GM18520 (cell line): ENCODE measurements around the gene TAF11.
"Not testable (repeated sequence)": the region's sequence is repeated elsewhere in the genome, so short reads cannot be mapped to it uniquely, and the experiment has no call there.

Experiments used
- ATAC-seq: cut with Tn5 transposase; IDR thresholded peaks from one replicate; pipeline ENCODE4 v1.9.1; 2021; ENCODE audit not compliant: unreplicated experiment

Gene TAF11

DNA sequence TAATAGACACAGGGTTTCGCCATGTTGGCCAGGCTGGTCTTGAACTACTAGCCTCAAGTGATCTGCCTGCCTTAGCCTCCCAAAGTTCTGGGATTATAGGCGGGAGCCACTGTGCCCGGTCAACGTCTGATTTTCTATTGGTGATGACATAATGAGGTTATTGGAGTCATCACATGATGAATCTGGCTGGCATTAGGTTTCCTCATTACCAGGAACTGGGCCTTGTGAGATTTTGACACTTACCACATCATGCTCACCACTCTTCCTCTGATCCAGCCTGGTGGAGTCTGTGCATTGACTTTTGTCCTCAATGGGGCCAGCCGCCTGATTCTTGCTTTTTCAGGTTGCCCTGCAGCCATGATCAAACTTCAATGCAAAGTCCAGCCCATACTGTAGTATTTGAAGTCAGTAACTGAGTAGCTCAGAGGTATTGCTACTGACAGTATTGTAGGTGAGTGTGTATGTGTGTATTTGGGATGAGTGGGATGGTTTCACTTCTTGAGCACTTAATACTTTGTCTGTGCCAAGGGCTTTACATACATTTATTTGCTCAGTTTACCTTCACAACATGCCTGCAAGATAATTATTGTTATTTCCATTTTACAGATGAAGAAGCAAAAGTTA, 17.3 kb upstream of the TAF11 start:
- ATAC-seq = no peak

- ATAC-seq = no peak
Measured at GRCh38 chr6:34901930-34902329, 14.1 kb upstream of the TAF11 start.

- no peak for ATAC-seq
Measured at GRCh38 chr6:34900321-34901031, 12.6 kb upstream of the TAF11 start.

GRCh38 chr6:34899748-34900147, 11.9 kb upstream of the TAF11 start:
- not testable (repeated sequence) for ATAC-seq

DNA sequence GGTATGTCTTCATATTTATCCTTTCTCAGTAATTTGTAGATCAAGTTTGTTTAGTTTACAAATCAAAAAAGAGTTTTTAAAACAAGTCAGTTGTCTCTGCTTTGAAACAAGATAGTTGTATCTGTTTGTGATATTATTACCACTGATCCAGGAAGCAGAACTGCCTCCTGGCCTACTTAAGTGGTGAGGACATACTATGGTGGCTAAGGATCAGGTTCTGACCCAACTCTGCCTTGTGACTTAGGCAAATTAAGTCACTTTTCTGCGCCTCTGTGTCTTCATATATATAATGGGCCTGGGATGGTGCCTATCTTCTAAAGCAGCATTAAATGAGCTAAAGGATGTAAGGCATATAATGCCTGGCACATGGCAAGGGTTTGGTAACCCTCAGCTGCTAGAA, 9.9 kb upstream of the TAF11 start:
- no peak for ATAC-seq

- no peak for ATAC-seq
Measured at GRCh38 chr6:34897130-34897529, 9.3 kb upstream of the TAF11 start.

GRCh38 chr6:34894693-34895092, 6.9 kb upstream of the TAF11 start:
- ATAC-seq = no peak

DNA sequence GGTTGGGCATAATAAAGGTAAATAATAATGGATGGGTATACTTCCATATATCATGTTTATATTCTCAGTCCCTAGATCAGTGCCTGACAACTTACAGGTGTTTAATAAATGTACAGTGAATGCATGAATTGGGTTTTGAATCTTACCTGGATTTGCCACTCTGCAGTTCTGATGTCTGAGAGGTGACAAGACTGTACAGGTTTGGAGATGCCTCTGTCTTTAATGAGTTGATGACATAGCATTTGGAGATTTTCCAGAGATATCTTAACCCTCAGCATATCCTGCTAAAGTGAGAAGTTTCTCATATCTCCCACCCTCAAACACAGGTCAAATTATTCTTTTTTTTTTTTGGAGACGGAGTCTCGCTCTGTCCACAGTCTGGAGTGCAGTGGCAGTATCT, 3.5 kb upstream of the TAF11 start:
- no peak for ATAC-seq

GRCh38 chr6:34890533-34890925, 2.7 kb upstream of the TAF11 start:
- ATAC-seq = no peak

DNA sequence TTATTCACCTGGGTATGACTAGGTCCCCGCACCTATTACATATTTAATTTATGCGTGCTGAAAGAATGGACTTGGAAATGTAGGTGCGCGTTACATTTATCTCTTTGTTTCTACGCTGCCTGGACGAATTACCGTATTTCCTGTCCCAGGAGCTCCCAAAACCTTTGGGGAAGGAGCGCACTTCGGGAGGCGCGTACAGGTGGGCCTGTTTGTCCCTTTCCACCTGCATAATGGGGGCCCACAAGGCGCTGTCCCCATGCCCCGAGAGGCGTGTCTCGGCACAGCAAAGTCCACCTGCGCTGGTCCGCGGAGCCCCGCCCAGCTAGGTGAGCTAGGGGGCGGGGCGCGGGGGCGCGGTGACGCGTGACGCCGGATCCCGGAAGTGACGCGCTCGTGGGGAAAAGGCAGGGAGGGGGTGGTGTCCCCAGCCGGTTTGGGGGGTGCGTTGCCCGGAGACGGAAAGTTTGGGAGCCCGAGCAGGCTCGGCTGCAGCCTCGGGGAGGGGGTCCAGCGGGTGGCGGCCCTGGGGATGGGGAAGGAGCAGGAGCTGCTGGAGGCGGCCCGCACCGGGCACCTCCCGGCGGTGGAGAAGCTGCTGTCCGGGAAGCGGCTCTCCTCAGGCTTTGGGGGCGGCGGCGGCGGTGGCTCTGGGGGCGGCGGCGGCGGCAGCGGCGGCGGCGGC, 1.2 kb upstream of the TAF11 start, which contains the start of gene ANKS1A:
Gene ANKS1A, plus strand, starts transcription at position 382 of the 682 bp plus-strand sequence. Its CDS starts 148 bp downstream, at position 530.
- peak; percentile 35 for ATAC-seq

DNA sequence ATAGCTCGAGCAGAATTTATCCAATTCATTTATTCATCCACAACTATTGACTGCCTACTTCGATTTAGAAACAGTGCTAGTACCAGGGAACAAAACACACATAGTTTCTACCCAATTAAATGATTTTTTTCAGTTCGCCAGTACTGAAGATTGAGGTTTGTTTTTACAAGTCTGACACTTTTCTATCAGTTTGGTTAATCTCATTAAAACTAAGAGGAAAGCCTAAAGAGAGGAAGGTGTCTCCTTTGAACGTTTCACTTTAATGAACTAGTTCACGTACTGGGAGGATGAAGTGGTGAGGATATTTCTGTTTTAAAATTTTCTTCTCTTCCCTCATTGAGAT, 643 bp upstream of the TAF11 start:
- ATAC-seq = no peak

DNA sequence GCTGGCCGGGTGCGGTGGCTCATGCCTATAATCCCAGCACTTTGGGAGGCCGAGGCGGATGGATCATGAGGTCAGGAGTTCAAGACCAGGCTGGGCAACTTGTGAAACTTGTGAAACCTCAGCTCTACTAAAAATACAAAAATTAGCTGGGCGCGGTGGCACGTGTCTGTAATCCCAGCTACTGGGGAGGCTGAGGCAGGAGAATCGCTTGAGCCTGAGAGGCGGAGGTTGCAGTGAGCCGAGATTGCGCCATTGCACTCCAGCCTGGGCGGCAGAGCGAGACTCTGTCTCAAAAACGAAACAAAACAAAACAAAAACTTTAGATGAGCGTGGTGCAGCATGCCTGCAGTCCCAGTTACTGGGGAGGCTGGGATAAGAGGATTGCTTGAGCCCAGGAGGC, 2.0 kb downstream of the TAF11 start:
- ATAC-seq = not testable (repeated sequence)

DNA sequence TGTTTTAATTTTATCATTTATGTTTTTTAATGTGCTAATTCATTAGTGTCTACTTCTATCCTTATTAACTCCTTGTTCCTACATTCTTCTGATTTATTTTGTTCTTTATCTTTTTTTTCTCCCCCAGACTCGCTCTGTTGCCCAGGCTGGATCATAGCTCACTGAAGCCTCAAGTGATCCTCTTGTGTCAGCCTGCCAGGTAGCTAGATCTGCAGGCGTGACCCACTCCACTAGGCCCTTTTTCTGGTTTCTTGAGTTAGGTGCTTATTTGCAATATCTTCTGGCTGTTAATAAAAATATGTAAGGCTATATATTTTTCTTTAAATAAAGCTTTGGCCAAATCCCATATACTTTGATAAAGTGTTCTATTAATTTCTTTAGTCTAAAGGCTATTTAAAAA, 2.8 kb downstream of the TAF11 start:
- no peak for ATAC-seq

- ATAC-seq = not testable (repeated sequence)
Measured at GRCh38 chr6:34884073-34884472, 3.8 kb downstream of the TAF11 start.

GRCh38 chr6:34877869-34878485, 9.9 kb downstream of the TAF11 start:
- no peak for ATAC-seq

GRCh38 chr6:34877259-34877658, 10.6 kb downstream of the TAF11 start:
- ATAC-seq = no peak

DNA sequence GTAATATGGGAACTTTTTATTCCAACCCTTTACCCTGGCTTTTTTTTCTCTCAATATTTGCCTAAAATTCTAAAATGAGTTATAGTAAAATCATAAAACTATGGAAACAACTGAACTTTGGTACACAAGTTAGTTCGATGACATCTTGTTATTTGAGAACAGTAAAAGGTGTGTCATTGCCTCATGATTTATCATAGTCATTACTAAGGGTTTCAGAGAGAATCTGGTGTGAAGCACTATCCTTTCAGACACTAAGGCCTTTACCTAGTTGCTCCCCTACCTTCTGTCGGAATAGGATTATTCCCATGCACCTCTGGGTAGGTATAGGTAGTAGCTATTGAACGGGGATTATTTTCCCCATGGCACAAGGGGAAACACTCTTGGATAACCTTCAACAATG, 11.4 kb downstream of the TAF11 start:
- ATAC-seq = no peak

DNA sequence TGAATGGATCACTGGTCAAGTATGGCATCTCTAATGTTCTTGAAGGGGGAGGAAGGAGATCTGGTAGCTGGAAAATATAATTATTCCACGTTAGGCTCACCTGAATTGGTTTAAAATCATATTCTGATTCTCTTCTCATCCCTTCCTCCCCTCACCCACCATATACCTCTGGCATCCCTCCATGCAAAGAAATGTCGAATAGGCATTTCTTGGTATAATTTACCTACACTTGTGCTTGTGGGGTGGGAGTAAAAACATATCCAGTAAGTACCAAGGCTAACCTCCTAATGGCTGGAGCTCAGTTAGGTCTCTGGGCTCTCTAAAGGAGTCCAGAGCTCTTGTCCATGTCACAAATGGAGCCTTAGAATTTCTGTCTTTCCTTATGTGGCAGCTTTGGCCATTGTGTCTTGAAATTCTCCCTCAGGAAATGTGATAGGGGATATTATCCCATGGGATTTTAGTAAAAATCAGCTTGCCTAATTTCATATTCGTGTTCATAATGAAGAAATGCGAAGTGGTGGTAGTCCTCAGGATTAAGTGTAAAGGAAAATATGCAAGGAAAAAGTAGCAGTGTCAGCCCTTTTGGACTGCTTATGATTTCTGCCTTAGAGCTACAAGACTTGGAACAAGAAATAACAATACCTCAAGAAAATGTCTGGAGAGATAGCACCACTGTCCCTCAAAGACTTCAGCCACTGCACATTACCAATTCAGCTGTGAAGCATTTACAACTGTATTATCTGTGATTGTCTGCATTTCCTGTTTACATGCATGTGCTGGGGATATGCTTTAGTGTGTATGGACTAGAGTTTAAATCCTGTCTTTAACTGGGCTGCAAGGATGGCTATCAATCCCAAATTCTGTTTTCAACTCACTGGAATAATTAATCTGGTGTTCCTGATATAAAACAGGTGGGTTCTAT, 12.3 kb downstream of the TAF11 start:
- no peak for ATAC-seq

DNA sequence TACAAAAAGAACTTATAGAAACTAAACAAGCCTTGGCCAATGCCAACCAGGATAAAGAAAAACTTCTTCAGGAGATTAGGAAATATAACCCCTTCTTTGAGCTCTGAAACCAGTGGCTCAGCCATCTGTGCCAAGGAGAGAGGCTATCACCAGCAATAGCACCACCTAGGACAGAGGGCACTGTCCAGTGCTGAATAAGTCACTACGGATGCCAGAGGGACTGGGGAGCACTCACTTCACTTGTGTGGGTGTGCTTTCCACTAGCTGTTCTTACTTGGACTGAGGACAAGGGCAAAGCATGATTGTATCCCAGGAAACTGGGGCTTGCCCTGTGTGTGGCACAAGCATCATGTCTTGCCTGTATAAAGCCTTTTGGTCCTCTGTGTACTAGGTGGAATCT, 15.5 kb downstream of the TAF11 start:
- ATAC-seq = no peak

DNA sequence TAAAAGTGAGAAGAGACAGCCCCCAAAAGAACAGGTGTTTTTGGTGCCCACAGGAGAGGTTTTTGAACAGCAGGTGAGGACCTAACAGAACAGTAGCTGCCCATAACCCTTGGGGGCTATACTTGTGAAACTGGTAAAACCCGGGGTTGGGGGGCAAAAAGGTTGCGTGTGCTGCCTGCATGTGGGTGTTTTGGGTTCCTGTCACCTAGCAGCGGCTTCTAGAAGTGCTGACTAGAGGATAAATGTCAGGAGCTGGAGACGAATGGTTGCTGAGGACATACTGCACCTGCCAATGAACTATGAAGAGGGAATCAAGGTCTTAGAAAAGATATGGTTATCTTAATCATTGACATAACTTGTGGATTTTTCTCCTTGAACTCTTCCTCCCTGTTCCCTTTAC, 16.0 kb downstream of the TAF11 start:
- ATAC-seq = no peak

- no peak for ATAC-seq
Measured at GRCh38 chr6:34867484-34867883, 20.4 kb downstream of the TAF11 start.
